Measurements from ENCODE around the gene STRA8.

STRA8 gene

DNA sequence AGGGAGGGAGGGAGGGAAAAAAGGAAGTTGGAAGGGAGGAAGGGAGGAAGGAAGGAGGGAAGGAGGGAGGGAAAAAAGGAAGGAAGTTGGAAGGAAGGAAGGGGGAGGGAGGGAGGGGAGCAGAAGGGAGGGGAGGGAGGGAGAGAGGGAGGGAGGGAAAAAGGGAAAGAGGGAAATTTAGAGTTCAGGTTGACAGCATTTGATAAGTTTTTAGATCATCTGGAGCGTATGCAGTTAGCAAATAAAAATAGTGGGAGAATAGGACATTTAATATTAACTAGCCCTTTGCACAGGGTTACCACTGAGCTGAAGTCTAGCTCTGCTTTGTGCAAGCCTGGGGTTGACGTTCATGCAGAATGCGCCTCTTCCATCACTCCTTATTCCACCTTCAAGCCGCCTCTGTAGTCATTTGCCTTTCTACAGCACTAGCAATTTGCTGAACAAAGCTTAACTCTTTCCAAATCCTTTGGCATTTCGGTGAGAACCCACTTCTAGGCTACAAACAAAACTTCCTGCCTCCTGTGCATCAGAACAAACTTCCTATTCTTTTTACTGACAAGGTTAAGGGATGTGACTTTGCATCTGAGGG, 8.6 kb downstream of the STRA8 start:
- no peak overlapping the region for H3K4me3 ChIP-seq (ENCODE audit: low read depth in 1 of 2, low read length in 2 of 2)
- H3K9ac ChIP-seq (ENCODE audit: low read length): no peak overlapping the region
- no peaks in the 10 kb centered on the region for H3K27me3 ChIP-seq (ENCODE audit: control insufficient read depth in 1 of 2, insufficient read depth in 2 of 2, low read length in 2 of 2)
- no peaks in the 10 kb centered on the region for H3K9me3 ChIP-seq (ENCODE audit: low read length)
- no peaks in the 10 kb centered on the region for H3K36me3 ChIP-seq (ENCODE audit: insufficient read depth, low read length)
- no peak overlapping the region for H3K27ac ChIP-seq (ENCODE audit: low read depth, low read length)
- no peaks in the 10 kb centered on the region for H3K4me1 ChIP-seq (ENCODE audit: insufficient read depth, low read length)

DNA sequence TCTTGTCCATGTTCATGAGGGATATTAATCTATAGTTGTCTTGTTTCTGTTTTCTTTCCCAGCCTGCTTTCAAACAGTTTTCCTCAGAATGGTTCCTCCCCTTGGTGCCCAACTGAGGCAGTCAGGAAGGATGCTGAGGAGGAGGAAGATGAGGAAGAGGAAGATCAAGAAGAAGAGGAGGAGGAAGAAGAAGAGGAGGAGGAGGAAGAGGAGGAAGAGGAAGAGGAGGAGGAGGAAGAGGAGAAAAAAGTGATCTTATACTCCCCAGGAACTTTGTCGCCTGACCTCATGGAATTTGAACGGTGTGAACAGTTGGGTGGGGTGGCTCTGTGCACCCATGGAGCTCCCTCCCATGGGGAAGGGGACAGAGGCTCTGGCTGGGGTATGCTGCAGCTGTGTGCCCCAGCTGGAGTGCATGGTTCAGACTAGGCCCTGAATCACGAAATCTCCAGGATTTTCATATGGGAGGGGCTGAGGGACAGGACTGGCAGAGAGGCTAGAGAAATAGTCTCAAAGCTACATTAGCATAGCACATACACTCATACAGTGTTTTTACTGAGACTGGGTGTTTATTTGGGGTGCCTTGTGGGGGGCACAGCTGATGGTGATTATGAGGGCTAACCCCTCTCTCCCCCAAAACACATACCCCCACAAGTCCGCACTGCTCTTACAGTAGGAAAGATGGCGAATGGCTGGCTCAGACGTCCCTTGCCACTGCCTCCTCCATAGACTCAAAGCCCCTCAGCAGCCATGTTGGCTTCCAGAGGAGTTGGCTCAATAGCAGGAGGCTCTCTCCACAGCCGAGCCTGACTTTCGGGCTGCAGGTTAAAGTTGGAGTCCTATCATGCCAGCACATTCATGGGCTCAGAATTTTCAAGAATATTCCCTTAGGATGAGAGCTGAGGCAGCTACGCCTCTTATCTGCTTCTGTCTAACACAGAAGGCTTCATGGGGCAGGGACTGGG, 11.9 kb downstream of the STRA8 start:
- no peaks in the 10 kb centered on the region for H3K4me1 ChIP-seq (ENCODE audit: insufficient read depth, low read length)
- H3K27ac ChIP-seq (ENCODE audit: low read depth, low read length): no peak overlapping the region
- no peaks in the 10 kb centered on the region for H3K27me3 ChIP-seq (ENCODE audit: control insufficient read depth in 1 of 2, insufficient read depth in 2 of 2, low read length in 2 of 2)
- H3K36me3 ChIP-seq (ENCODE audit: insufficient read depth, low read length): no peaks in the 10 kb centered on the region
- H3K4me3 ChIP-seq (ENCODE audit: low read depth in 1 of 2, low read length in 2 of 2): no peak overlapping the region
- no peak overlapping the region for H3K9ac ChIP-seq (ENCODE audit: low read length)
- no peaks in the 10 kb centered on the region for H3K9me3 ChIP-seq (ENCODE audit: low read length)

DNA sequence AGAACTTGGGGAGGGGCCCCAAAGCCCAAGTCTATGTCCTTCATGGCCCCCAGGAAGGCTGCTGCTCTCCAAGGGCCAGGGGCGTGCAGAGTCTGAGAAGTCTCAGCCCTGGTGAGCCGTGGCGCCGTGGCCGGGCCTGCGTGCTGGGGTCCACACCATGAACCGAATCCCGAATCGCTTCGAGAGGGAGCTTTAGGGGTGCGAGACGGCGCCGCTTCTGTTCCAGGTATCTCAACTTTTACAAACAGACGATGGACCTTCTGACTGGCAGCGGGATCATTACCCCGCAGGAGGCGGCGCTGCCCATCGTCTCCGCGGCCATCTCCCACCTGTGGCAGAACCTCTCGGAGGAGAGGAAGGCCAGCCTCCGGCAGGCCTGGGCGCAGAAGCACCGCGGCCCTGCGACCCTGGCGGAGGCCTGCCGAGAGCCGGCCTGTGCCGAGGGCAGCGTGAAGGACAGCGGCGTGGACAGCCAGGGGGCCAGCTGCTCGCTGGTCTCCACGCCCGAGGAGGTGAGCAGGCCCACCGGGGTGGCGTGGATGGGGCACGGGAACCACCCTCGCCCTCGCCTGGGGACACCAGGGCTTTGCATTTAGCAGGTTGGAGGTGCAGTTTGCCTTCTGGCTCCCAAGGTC, 12.7 kb downstream of the STRA8 start:
- Histone ChIP-seq H3K9ac (ENCODE audit: low read length) (no peak overlapping the region), H3K4me3 (ENCODE audit: low read depth in 1 of 2, low read length in 2 of 2) (no peak overlapping the region), H3K27ac (ENCODE audit: low read depth, low read length) (no peak overlapping the region), H3K36me3 (ENCODE audit: insufficient read depth, low read length) (no peaks in the 10 kb centered on the region), H3K4me1 (ENCODE audit: insufficient read depth, low read length) (no peaks in the 10 kb centered on the region), H3K27me3 (ENCODE audit: control insufficient read depth in 1 of 2, insufficient read depth in 2 of 2, low read length in 2 of 2) (no peaks in the 10 kb centered on the region), H3K9me3 (ENCODE audit: low read length) (no peaks in the 10 kb centered on the region)

DNA sequence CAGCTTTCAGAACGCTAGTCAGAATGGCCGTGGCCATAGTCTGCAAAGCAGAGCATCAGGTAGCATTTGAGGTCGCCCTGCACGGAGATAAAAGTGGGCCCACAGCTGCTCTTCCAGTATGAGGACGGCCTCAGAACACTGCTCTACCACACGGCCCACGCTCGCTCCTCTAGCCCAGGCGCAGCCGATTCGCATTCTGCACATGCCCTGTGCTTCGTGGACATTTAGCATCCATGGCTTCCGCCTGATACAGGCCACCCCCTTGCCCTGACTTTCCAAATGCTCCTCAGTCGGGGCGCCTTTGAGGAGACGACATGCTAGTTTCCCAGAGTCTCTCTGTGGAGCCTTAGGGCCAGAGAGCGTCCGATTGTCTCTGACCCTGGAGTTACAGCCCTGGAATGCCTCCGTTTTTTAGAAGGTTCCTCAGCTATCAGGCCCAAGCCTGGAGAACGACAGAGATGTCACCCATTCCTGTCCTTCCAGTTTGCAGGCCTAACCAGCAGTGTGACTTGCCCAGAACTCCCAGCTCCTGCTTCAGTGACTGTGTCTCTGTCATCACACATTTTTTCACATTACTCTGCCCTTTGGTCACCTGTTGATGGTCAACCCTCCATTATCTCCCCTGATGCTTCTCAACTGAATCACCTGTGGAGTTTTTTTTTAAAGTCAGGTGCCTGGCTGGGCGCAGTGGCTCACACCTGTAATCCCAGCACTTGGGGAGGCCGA, 14.3 kb downstream of the STRA8 start:
- no peaks in the 10 kb centered on the region for H3K36me3 ChIP-seq (ENCODE audit: insufficient read depth, low read length)
- no peak overlapping the region for H3K4me3 ChIP-seq (ENCODE audit: low read depth in 1 of 2, low read length in 2 of 2)
- no peak overlapping the region for H3K9ac ChIP-seq (ENCODE audit: low read length)
- H3K4me1 ChIP-seq (ENCODE audit: insufficient read depth, low read length): no peaks in the 10 kb centered on the region
- H3K27me3 ChIP-seq (ENCODE audit: control insufficient read depth in 1 of 2, insufficient read depth in 2 of 2, low read length in 2 of 2): no peaks in the 10 kb centered on the region
- H3K9me3 ChIP-seq (ENCODE audit: low read length): no peaks in the 10 kb centered on the region
- H3K27ac ChIP-seq (ENCODE audit: low read depth, low read length): no peak overlapping the region

DNA sequence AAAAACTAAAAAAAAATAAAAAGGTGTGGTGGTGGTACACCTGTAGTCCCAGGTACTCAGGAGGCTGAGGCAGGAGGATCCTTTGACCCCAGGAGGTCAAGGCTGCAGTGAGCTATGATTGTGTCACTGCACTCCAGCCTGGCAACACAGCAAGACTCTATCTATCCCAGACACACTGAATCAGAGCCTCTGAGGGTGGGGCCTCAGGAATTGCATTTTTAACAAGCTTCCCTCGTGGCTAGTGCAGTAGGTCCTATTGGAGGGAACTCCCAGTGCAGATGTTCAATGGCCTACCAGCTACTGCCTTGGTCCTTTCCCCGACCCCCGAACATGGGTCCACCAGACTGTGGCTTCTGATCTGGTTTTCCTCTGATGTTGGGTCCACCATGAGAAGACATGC, 14.9 kb downstream of the STRA8 start:
- Histone ChIP-seq H3K36me3 (ENCODE audit: insufficient read depth, low read length) (no peaks in the 10 kb centered on the region), H3K9ac (ENCODE audit: low read length) (no peak overlapping the region), H3K9me3 (ENCODE audit: low read length) (no peaks in the 10 kb centered on the region), H3K27me3 (ENCODE audit: control insufficient read depth in 1 of 2, insufficient read depth in 2 of 2, low read length in 2 of 2) (no peaks in the 10 kb centered on the region), H3K4me1 (ENCODE audit: insufficient read depth, low read length) (peaks cover 4% of the 10 kb centered on the region), H3K4me3 (ENCODE audit: low read depth in 1 of 2, low read length in 2 of 2) (no peak overlapping the region), H3K27ac (ENCODE audit: low read depth, low read length) (no peak overlapping the region)

DNA sequence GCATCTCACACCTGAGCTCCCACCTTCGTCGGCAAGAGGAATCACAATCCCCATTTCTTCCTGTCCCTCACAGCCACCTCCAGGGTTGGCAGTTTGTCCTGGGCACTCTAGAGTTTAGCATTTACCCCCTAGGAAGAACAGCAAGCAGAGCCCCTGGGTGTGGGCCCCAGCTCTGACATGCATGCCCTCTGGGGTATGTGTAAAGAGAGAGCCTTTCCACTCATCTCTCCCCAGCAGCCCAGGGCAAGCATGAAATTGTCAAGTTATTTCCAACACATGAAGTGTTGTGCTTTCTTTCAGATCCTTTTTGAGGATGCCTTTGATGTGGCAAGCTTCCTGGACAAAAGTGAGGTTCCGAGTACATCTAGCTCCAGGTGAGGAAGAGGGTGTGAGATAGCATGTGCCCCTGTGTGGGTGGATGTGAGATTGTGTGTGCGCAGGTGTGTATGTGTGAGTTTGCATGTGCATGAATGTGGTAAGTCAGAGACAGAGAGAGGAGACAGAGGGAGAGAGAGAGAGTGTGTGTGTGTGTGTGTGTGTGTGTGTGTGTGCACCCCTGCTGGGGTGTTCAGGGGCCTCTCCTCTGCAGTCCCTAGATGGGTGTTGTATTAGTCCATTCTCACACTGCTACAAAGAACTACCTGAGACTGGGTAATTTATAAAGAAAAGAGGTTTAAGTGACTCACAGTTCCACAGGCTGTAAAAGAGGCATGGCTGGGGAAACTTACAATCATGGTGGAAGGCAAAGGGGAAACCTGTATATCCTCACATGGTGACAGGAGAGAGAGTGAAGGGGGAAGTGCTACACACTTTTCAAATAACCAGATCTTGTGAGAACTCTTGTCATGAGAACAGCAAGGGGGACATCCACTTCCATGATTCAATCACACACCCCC, 18.1 kb downstream of the STRA8 start:
- Histone ChIP-seq H3K36me3 (ENCODE audit: insufficient read depth, low read length) (no peaks in the 10 kb centered on the region), H3K9me3 (ENCODE audit: low read length) (no peaks in the 10 kb centered on the region), H3K4me3 (ENCODE audit: low read depth in 1 of 2, low read length in 2 of 2) (no peak overlapping the region), H3K27ac (ENCODE audit: low read depth, low read length) (no peak overlapping the region), H3K27me3 (ENCODE audit: control insufficient read depth in 1 of 2, insufficient read depth in 2 of 2, low read length in 2 of 2) (no peaks in the 10 kb centered on the region), H3K4me1 (ENCODE audit: insufficient read depth, low read length) (peaks cover 24% of the 10 kb centered on the region), H3K9ac (ENCODE audit: low read length) (no peak overlapping the region)

DNA sequence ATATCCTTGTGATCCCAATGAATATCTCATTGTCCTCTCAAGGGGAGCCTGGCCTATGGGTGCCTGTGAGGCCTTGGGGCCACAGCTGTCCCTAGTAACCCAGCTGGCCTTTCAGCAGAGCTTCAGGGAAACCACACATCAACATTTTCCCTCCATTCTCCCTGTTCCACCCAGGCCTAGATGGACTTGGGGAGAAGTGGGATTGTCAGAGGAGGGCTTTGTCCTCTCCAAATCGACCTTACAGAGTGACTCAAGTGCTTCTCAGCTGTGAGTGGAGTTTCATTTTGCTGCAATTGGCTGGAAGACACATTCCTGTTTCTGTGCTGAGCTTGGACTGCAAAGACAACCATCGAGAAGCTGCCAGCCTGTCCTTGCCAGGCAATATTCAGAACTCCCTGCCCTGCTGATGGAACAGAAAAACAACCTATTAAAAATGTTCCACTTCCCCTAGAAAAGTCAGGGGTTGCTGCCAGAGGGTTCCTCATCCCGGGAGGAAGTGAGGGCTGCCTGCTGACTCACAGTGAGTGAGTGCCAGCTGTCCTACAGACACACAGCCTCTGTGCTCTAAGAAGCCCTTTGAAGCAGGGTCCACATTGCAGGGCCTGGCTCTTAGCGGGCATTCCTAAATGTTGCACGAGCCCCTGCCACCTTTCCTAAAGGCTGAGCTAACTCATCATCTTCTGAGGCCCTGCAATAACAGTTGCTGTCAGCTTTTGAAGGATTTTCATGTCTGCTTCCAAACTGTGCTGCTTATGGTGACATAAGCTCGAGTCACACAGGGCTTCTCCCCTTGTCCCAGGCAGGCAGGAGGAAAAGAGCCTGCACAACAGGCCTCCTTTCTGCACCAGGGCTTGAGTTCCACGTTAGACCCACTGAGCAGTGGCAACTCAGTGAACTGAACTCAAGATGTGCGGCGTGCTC, 20.5 kb downstream of the STRA8 start:
- no peak overlapping the region for H3K4me3 ChIP-seq (ENCODE audit: low read depth in 1 of 2, low read length in 2 of 2)

DNA sequence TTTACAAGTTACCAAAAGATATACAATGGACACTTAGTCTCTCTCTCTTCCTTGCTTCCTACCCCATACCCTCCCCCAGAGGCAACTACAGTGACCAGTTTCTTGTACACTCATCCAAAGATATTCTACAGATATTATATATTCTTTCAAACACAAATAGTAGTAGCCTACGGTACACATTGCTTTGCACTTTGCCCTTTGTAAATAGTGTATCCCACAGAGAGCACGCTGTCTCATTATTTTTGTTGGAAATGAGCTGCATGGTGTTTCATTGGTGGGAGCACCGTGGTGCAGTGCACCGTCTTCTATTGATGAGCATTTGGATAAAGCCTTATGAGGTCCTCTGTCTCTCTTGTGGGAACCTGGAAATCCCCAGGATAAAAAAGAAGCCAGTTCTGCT, 24.2 kb downstream of the STRA8 start:
- Histone ChIP-seq H3K27me3 (ENCODE audit: control insufficient read depth in 1 of 2, insufficient read depth in 2 of 2, low read length in 2 of 2) (no peaks in the 10 kb centered on the region), H3K9ac (ENCODE audit: low read length) (no peak overlapping the region), H3K36me3 (ENCODE audit: insufficient read depth, low read length) (no peaks in the 10 kb centered on the region), H3K4me3 (ENCODE audit: low read depth in 1 of 2, low read length in 2 of 2) (no peak overlapping the region), H3K9me3 (ENCODE audit: low read length) (no peaks in the 10 kb centered on the region), H3K4me1 (ENCODE audit: insufficient read depth, low read length) (peaks cover 50% of the 10 kb centered on the region), H3K27ac (ENCODE audit: low read depth, low read length) (no peak overlapping the region)

More for the DNA sequence above, 20.5 kb downstream of the STRA8 start:
- peak overlapping the region; percentile 57 for H3K27ac ChIP-seq (ENCODE audit: low read depth, low read length)
- peaks cover 24% of the 10 kb centered on the region for H3K4me1 ChIP-seq (ENCODE audit: insufficient read depth, low read length)
- no peaks in the 10 kb centered on the region for H3K36me3 ChIP-seq (ENCODE audit: insufficient read depth, low read length)
- H3K9ac ChIP-seq (ENCODE audit: low read length): peak overlapping the region; percentile 12
- H3K9me3 ChIP-seq (ENCODE audit: low read length): no peaks in the 10 kb centered on the region
- H3K27me3 ChIP-seq (ENCODE audit: control insufficient read depth in 1 of 2, insufficient read depth in 2 of 2, low read length in 2 of 2): no peaks in the 10 kb centered on the region

DNA sequence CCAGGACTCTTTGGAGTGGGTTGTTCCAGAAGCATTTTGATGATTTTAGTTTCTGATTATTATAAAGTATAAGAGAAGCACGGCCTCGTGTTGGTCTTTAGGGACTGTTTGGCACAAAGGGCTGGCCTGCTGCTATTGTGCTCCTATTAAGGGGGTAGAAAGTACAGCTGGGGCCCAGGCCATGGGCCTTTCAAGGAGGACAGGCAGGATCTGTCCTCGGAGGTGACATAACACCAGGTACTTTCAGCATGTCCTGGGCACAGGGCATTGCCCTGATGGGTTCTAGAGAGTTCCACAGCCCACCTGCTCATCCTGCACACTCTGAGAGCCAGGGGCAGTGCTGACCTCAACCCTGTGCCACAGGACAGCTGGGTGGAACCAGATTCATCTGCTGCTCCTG, 24.9 kb downstream of the STRA8 start:
- H3K27ac ChIP-seq (ENCODE audit: low read depth, low read length): no peak overlapping the region
- peaks cover 45% of the 10 kb centered on the region for H3K4me1 ChIP-seq (ENCODE audit: insufficient read depth, low read length)
- no peak overlapping the region for H3K4me3 ChIP-seq (ENCODE audit: low read depth in 1 of 2, low read length in 2 of 2)
- no peaks in the 10 kb centered on the region for H3K27me3 ChIP-seq (ENCODE audit: control insufficient read depth in 1 of 2, insufficient read depth in 2 of 2, low read length in 2 of 2)
- no peaks in the 10 kb centered on the region for H3K36me3 ChIP-seq (ENCODE audit: insufficient read depth, low read length)
- no peaks in the 10 kb centered on the region for H3K9me3 ChIP-seq (ENCODE audit: low read length)
- no peak overlapping the region for H3K9ac ChIP-seq (ENCODE audit: low read length)

DNA sequence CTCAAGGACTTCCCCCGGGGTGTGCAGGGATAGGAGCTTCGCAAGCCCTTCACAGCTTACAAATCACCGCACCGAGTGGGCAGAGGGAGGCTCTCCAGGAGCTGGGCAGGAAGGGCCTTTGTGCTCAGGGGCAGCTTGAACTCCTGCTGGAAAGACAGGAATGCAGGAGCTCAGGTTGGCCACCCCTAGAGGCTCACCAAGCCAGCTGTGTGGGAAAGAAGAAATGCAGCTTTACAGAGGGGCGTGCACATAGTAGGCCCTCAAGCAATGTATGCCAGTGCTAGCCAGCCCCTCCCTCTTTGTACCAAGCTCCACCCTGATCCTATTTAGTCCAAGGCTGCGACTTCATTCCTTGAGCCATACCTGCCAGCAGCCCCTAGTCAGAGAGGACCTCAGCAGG, 26.1 kb downstream of the STRA8 start:
- no peak overlapping the region for H3K9ac ChIP-seq (ENCODE audit: low read length)
- no peak overlapping the region for H3K27ac ChIP-seq (ENCODE audit: low read depth, low read length)
- H3K4me3 ChIP-seq (ENCODE audit: low read depth in 1 of 2, low read length in 2 of 2): no peak overlapping the region
- H3K4me1 ChIP-seq (ENCODE audit: insufficient read depth, low read length): peaks cover 34% of the 10 kb centered on the region
- no peaks in the 10 kb centered on the region for H3K36me3 ChIP-seq (ENCODE audit: insufficient read depth, low read length)
- H3K27me3 ChIP-seq (ENCODE audit: control insufficient read depth in 1 of 2, insufficient read depth in 2 of 2, low read length in 2 of 2): no peaks in the 10 kb centered on the region
- no peaks in the 10 kb centered on the region for H3K9me3 ChIP-seq (ENCODE audit: low read length)

Measured in muscle layer of colon (tissue), 2 donors.